ENCODE results near the gene IL17RA. TPM values are rescaled to one million over a fixed set of nuclear protein-coding genes. Genes with fewer than 3 reads are reported as not detected.
A peak's percentile ranks its signal among the peaks of the same experiment; 100 is the strongest.

The IL17RA gene
- total RNA-seq, 3 donors from 2014 or later (not counting 1 experiment from before 2014, with no cell fraction given), result 22.1 to 42.6 (median 28.7) TPM

GRCh38 chr22:17158568-17159503 lies 74.0 kb downstream of the IL17RA start, which contains the start of gene HDHD5:
Gene HDHD5 (minus strand): TSS chr22:17159277. CDS start chr22:17159251, 26 bp downstream.
- Mint-ChIP-seq H3K4me3 (peak within 1 kb of the TSS; percentile 93), H3K4me1 (peaks cover 12 to 16% of the 10 kb centered on the region in 2 donors), H3K27me3 (ENCODE audit: low read depth in 2 of 2) (no peaks in the 10 kb centered on the region), H3K36me3 (no peaks in the 10 kb centered on the region), H3K27ac (peak within 1 kb of the TSS; percentile 48 to 74), H3K9me3 (no peaks in the 10 kb centered on the region)
- H3K4me3 ChIP-seq (ENCODE audit: low read length), result peak within 1 kb of the TSS; percentile 77
- H3K4me1 ChIP-seq (ENCODE audit: control insufficient read depth, insufficient read depth, low read length), result peaks cover 24% of the 10 kb centered on the region
- TF ChIP-seq, protein P1, sequence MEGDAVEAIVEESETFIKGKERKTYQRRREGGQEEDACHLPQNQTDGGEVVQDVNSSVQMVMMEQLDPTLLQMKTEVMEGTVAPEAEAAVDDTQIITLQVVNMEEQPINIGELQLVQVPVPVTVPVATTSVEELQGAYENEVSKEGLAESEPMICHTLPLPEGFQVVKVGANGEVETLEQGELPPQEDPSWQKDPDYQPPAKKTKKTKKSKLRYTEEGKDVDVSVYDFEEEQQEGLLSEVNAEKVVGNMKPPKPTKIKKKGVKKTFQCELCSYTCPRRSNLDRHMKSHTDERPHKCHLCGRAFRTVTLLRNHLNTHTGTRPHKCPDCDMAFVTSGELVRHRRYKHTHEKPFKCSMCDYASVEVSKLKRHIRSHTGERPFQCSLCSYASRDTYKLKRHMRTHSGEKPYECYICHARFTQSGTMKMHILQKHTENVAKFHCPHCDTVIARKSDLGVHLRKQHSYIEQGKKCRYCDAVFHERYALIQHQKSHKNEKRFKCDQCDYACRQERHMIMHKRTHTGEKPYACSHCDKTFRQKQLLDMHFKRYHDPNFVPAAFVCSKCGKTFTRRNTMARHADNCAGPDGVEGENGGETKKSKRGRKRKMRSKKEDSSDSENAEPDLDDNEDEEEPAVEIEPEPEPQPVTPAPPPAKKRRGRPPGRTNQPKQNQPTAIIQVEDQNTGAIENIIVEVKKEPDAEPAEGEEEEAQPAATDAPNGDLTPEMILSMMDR (IDR thresholded peaks at IDR 0.05), result no peak
- peak; percentile 84 to 94 for DNase-seq
- H3K36me3 ChIP-seq (ENCODE audit: control insufficient read depth, insufficient read depth, low read length), result no peaks in the 10 kb centered on the region
- H3K9me3 ChIP-seq (ENCODE audit: control insufficient read depth, insufficient read depth, low read length), result no peaks in the 10 kb centered on the region
- under 1% methylated on average over 113 of the region's 114 CpGs for WGBS (ENCODE audit: insufficient coverage)
- H3K27ac ChIP-seq (ENCODE audit: low read length), result peak within 1 kb of the TSS; percentile 62
- ATAC-seq, result peak; percentile 93 to 97 (median 95)
- H3K27me3 ChIP-seq (ENCODE audit: control insufficient read depth, insufficient read depth, low read length), result no peaks in the 10 kb centered on the region
- intact Hi-C loops (cut with micrococcal nuclease), result loop anchor here (1.0 to 10.0 kb wide), 2 partner anchors 75 to 916 kb away; partner anchors contain the start of genes IL17RA and PEX26

- no peaks in the 10 kb centered on the region for H3K9me3 ChIP-seq (ENCODE audit: control insufficient read depth, insufficient read depth, low read length)
- H3K4me3 ChIP-seq (ENCODE audit: low read length), result peak overlapping the region; percentile 77
- no peaks in the 10 kb centered on the region for H3K36me3 ChIP-seq (ENCODE audit: control insufficient read depth, insufficient read depth, low read length)
- Mint-ChIP-seq H3K4me1 (peaks cover 12 to 16% of the 10 kb centered on the region in 2 donors), H3K9me3 (no peaks in the 10 kb centered on the region), H3K36me3 (no peaks in the 10 kb centered on the region), H3K27ac (peak overlapping the region; percentile 48 to 74), H3K4me3 (peak overlapping the region; percentile 79), H3K27me3 (ENCODE audit: low read depth in 2 of 2) (no peaks in the 10 kb centered on the region)
- 30% methylated on average over 35 of the region's 35 CpGs for WGBS (ENCODE audit: insufficient coverage)
- intact Hi-C loops (cut with micrococcal nuclease), result loop anchor here (1.0 to 10.0 kb wide), 2 partner anchors 75 to 915 kb away; partner anchors contain the start of genes IL17RA and PEX26
- DNase-seq, result peak in 1 of 2 donors; percentile 62
- peak overlapping the region; percentile 62 for H3K27ac ChIP-seq (ENCODE audit: low read length)
- peaks cover 24% of the 10 kb centered on the region for H3K4me1 ChIP-seq (ENCODE audit: control insufficient read depth, insufficient read depth, low read length)
- peak; percentile 15 to 35 (median 34) for ATAC-seq
- TF ChIP-seq, protein P1 (IDR thresholded peaks at IDR 0.05), result no peak
- H3K27me3 ChIP-seq (ENCODE audit: control insufficient read depth, insufficient read depth, low read length), result no peaks in the 10 kb centered on the region
These were observed 74.7 kb downstream of the IL17RA start for GRCh38 chr22:17159504-17159951.

DNA sequence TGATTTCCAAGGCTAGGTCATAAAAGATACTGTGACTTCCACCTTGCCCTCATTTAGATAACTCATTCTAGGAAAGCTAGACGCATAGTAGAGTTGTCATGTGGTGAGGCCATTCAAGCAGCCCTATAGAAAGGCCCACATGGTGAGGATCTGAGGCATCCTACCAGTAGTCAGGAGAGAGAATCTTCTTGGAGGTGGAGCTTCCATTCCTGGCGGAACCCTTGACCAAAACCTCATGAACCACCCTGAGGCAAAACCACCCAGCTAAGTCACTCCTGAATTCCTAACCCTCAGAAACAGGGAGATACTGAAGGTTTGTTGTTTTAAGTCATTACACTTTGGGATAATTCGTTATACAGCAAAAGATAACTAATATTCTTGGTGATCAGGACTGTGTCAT lies 77.2 kb downstream of the IL17RA start:
- Histone ChIP-seq H3K4me3 (ENCODE audit: low read length) (no peak overlapping the region), H3K27ac (ENCODE audit: low read length) (no peak overlapping the region), H3K27me3 (ENCODE audit: control insufficient read depth, insufficient read depth, low read length) (no peaks in the 10 kb centered on the region), H3K9me3 (ENCODE audit: control insufficient read depth, insufficient read depth, low read length) (no peaks in the 10 kb centered on the region), H3K36me3 (ENCODE audit: control insufficient read depth, insufficient read depth, low read length) (no peaks in the 10 kb centered on the region), H3K4me1 (ENCODE audit: control insufficient read depth, insufficient read depth, low read length) (peaks cover 24% of the 10 kb centered on the region)
- H3K27me3 Mint-ChIP-seq (ENCODE audit: low read depth in 2 of 2), result no peaks in the 10 kb centered on the region
- no peak overlapping the region for H3K27ac Mint-ChIP-seq
- no peaks in the 10 kb centered on the region for H3K36me3 Mint-ChIP-seq
- 82% methylated on average over 2 of the region's 3 CpGs for WGBS (ENCODE audit: insufficient coverage)
- H3K4me3 Mint-ChIP-seq, result no peak overlapping the region
- TF ChIP-seq, protein P1 (IDR thresholded peaks at IDR 0.05), result no peak
- ATAC-seq (no peak), DNase-seq (no peak)
- H3K9me3 Mint-ChIP-seq, result no peaks in the 10 kb centered on the region
- intact Hi-C loops (cut with micrococcal nuclease), result no loop called here
- peaks cover 6 to 10% of the 10 kb centered on the region in 2 donors for H3K4me1 Mint-ChIP-seq

Data from natural killer cell (primary cell).